GM12892 (cell line): ENCODE results near the gene LRRC75A.

Source experiments
- POLR2A ChIP-seq: IDR thresholded peaks from 2 replicates; pipeline ENCODE4 v1.6.1; 2011; ENCODE audit warnings: low read depth, low read length, control low read depth
- POLR2AphosphoS5 ChIP-seq: IDR thresholded peaks from 2 replicates; pipeline ENCODE4 v1.6.1; 2011; ENCODE audit warnings: low read depth, low read length, control low read depth
- TAF1 ChIP-seq: IDR thresholded peaks from 2 replicates; pipeline ENCODE4 v1.6.1; 2011; ENCODE audit warnings: low read depth, mild to moderate bottlenecking, control low read depth, low read length, borderline replicate concordance

DNA sequence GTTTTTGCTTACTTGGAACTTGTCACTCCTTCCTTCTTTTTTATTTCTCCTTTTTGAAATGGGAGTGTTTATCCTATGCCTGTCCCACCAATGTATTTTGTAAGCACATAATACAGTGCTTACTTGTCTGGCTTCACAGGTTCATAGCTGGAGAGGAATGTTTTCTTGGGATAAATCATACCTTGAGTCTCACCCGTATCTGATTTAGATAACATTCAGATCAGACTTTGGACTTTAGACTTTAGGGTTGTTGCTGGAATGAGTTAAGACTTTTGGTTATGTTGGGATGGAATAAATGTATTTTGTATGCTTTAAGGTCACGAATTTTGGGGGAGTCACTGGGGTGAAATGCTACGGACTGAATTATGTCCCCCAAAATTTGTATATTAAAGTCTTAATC lies 13.0 kb upstream of the LRRC75A start:
- TF ChIP-seq TAF1 (no peak), POLR2A (no peak), POLR2AphosphoS5 (no peak)
